HCT116 (cell line): ENCODE data around the gene OSBPL8. TPM values are rescaled to one million over a fixed set of nuclear protein-coding genes. Genes with fewer than 3 reads are reported as not detected.

Source experiments
- ATAC-seq: fragments of 200-7000 bp; cut with Tn5 transposase; 2 replicates; pipeline ENCODE4 v1.9.1; 2020; ENCODE audit warnings: mild to moderate bottlenecking, moderate library complexity
- BruUV-seq: library from RNA; stranded (reverse); fragments of 400-500 nt; replicated peaks from 2 replicates; lab custom pipeline; 2021; lab: Mats Ljungman, UMichigan
- CTCF ChIA-PET: fragments of 300-600 bp; sonication (Branson Sonifier 250); formaldehyde crosslinking; loops from one replicate; lab custom pipeline; 2021; ENCODE audit warnings: antibody characterized with exemption; lab: Charles Lee
- POLR2A ChIA-PET: fragments of 300-600, 350-600 bp; sonication (Branson Sonifier 250); formaldehyde crosslinking; loops from one replicate; lab custom pipeline; 2021; ENCODE audit warnings: antibody characterized with exemption; lab: Charles Lee
- RAD21 ChIA-PET, 2 experiments: fragments of 300-600 bp; sonication (Branson Sonifier 250); formaldehyde crosslinking; loops; one replicate each; lab custom pipeline; 2023; ENCODE audit warnings: low total read pairs in 2 of 2; ENCODE audit not compliant: uncharacterized antibody in 2 of 2, unreplicated experiment in 2 of 2, low non-redundant PET in 1 of 2; lab: Charles Lee
- DNase-seq: peaks from one replicate; pipeline ENCODE4 v3.0.0-alpha.2; 2010; ENCODE audit warnings: low read depth, low spot score
- H2AFZ ChIP-seq: fragments of 200-600 bp; shearing (Covaris generic), sonication (generic); 2 replicates; pipeline ENCODE4 v1.6.1; 2017; ENCODE audit warnings: low read depth, mixed run types, mixed read lengths, antibody characterized with exemption, low read length; ENCODE audit not compliant: poor library complexity, severe bottlenecking
- H3K27ac ChIP-seq: 2 replicates; pipeline ENCODE4 v1.5.1; 2012; ENCODE audit warnings: low read depth, low read length
- H3K27me3 ChIP-seq: fragments of 200-600 bp; sonication (generic); 2 replicates; pipeline ENCODE4 v1.6.1; 2016; ENCODE audit warnings: mixed run types, low read length, mixed read lengths; ENCODE audit not compliant: insufficient read depth
- H3K36me3 ChIP-seq, 2 experiments: fragments of 200-500 bp in 1 of 2; fragments of 200-600 bp in 1 of 2; sonication (Bioruptor generic) in 1 of 2; sonication (generic) in 1 of 2; 2 replicates each; pipeline versions ENCODE4 v1.5.1 to v1.6.1; 2014 to 2016; ENCODE audit warnings: low read length in 2 of 2, inconsistent platforms in 1 of 2, mixed read lengths in 1 of 2, mixed run types in 1 of 2; ENCODE audit not compliant: insufficient read depth in 2 of 2, control insufficient read depth in 1 of 2
- H3K4me1 ChIP-seq, 2 experiments: fragments of 200-600 bp in 1 of 2; sonication (generic) in 1 of 2; 2 replicates each; pipeline versions ENCODE4 v1.5.1 to v1.6.1; 2012 to 2017; ENCODE audit warnings: low read length in 2 of 2, inconsistent platforms in 1 of 2, mild to moderate bottlenecking in 1 of 2, mixed read lengths in 1 of 2, mixed run types in 1 of 2, moderate library complexity in 1 of 2; ENCODE audit not compliant: insufficient read depth in 2 of 2, control insufficient read depth in 1 of 2
- H3K4me2 ChIP-seq: fragments of 200-600 bp; sonication (generic); 2 replicates; pipeline ENCODE4 v1.6.1; 2017; ENCODE audit warnings: mixed run types, low read length, mixed read lengths
- H3K4me3 ChIP-seq, 2 experiments: fragments of 200-600 bp in 1 of 2; sonication (generic) in 1 of 2; replicated peaks in 1 of 2; 2 replicates each; pipeline ENCODE4 v1.5.1; 2011 to 2016; ENCODE audit warnings: low read length in 2 of 2, control low read depth in 1 of 2, low read depth in 1 of 2, mild to moderate bottlenecking in 1 of 2, mixed read lengths in 1 of 2, mixed run types in 1 of 2
- H3K79me2 ChIP-seq: fragments of 200-600 bp; sonication (generic); 2 replicates; pipeline ENCODE4 v1.6.1; 2017; ENCODE audit warnings: mild to moderate bottlenecking, mixed run types, low read length, moderate library complexity, mixed read lengths; ENCODE audit not compliant: insufficient read depth
- H3K9ac ChIP-seq: fragments of 200-600 bp; sonication (generic); 2 replicates; pipeline ENCODE4 v1.6.1; 2016; ENCODE audit warnings: low read length, mixed read lengths
- H3K9me2 ChIP-seq: fragments of 200-600 bp; sonication (generic), shearing (Covaris generic); 2 replicates; pipeline ENCODE4 v1.6.1; 2017; ENCODE audit warnings: mixed run types, mild to moderate bottlenecking, moderate library complexity; ENCODE audit not compliant: insufficient read depth
- H3K9me3 ChIP-seq, 2 experiments: fragments of 200-500 bp in 1 of 2; fragments of 200-600 bp in 1 of 2; sonication (Bioruptor generic) in 1 of 2; sonication (generic) in 1 of 2; 2 replicates each; pipeline ENCODE4 v1.6.1; 2014 to 2017; ENCODE audit warnings: low read length in 2 of 2, mixed read lengths in 2 of 2, inconsistent platforms in 1 of 2, low read depth in 1 of 2, mild to moderate bottlenecking in 1 of 2, mixed run types in 1 of 2, moderate library complexity in 1 of 2; ENCODE audit not compliant: control insufficient read depth in 1 of 2, insufficient read depth in 1 of 2
- H4K20me1 ChIP-seq: fragments of 200-600 bp; sonication (generic), shearing (Covaris generic); 2 replicates; pipeline ENCODE4 v1.6.1; 2017; ENCODE audit warnings: mixed run types, mild to moderate bottlenecking, moderate library complexity; ENCODE audit not compliant: insufficient read depth
- CBX3 ChIP-seq: IDR thresholded peaks from 2 replicates; pipeline ENCODE4 v1.6.1; 2012; ENCODE audit warnings: low read depth
- CEBPB ChIP-seq: IDR thresholded peaks from 2 replicates; pipeline ENCODE4 v1.6.1; 2012; ENCODE audit warnings: low read depth
- CTCF ChIP-seq, 3 experiments: fragments of 200-600 bp in 1 of 3; sonication (generic) in 1 of 3; IDR thresholded peaks in 2 of 3; conservative IDR thresholded peaks in 1 of 3; 2 replicates each; pipeline ENCODE4 v1.5.1; 2012 to 2017; ENCODE audit warnings: low read depth in 2 of 3, low read length in 2 of 3, antibody characterized with exemption in 1 of 3, borderline replicate concordance in 1 of 3, control low read depth in 1 of 3, mild to moderate bottlenecking in 1 of 3, mixed read lengths in 1 of 3, mixed run types in 1 of 3, moderate library complexity in 1 of 3; ENCODE audit not compliant: insufficient read depth in 1 of 3
- EZH2 ChIP-seq: fragments of 200-600 bp; sonication (generic); IDR thresholded peaks from 2 replicates; pipeline ENCODE4 v1.6.1; 2017; ENCODE audit warnings: antibody characterized with exemption, mixed run types
- FOSL1 ChIP-seq: IDR thresholded peaks from 2 replicates; pipeline ENCODE4 v1.6.1; 2012; ENCODE audit warnings: low read depth
- JUND ChIP-seq: IDR thresholded peaks from 2 replicates; pipeline ENCODE4 v1.6.1; 2012
- MAX ChIP-seq: IDR thresholded peaks from 2 replicates; pipeline ENCODE4 v1.6.1; 2012
- POLR2AphosphoS5 ChIP-seq: IDR thresholded peaks from 2 replicates; pipeline ENCODE4 v1.6.1; 2011; ENCODE audit warnings: mild to moderate bottlenecking, low read depth, low read length, moderate library complexity
- RAD21 ChIP-seq: IDR thresholded peaks from 2 replicates; pipeline ENCODE4 v1.6.1; 2012; ENCODE audit warnings: low read depth, mild to moderate bottlenecking
- SP1 ChIP-seq: IDR thresholded peaks from 2 replicates; pipeline ENCODE4 v1.6.1; 2012; ENCODE audit warnings: low read depth
- TCF7L2 ChIP-seq: IDR thresholded peaks from 2 replicates; pipeline ENCODE4 v1.7.0; 2011; ENCODE audit warnings: borderline replicate concordance, inconsistent platforms; ENCODE audit not compliant: insufficient read depth, insufficient read length; ENCODE audit errors: extremely low read depth
- YY1 ChIP-seq: IDR thresholded peaks from 2 replicates; pipeline ENCODE4 v1.6.1; 2011; ENCODE audit warnings: low read length, low read depth, moderate library complexity, mild to moderate bottlenecking; ENCODE audit not compliant: insufficient replicate concordance; ENCODE audit errors: extremely low read depth
- ZBTB33 ChIP-seq: IDR thresholded peaks from 2 replicates; pipeline ENCODE4 v1.6.1; 2011; ENCODE audit warnings: mild to moderate bottlenecking, low read length, moderate library complexity; ENCODE audit not compliant: insufficient replicate concordance; ENCODE audit errors: extremely low read depth
- intact Hi-C: fragments of 100-400 bp; cut with micrococcal nuclease; formaldehyde crosslinking; loops from 2 replicates; pipeline ENCODE4 v1.10.0; 2022
- total RNA-seq: library from RNA; stranded (reverse); gene quantifications from one replicate; pipeline ENCODE4 v1.2.1, GENCODE V29; 2021; ENCODE audit not compliant: unreplicated experiment

OSBPL8 gene
- total RNA-seq, 1 experiment from 2014 or later: 115 TPM

- POLR2A ChIA-PET: no interaction called here
- peak overlapping the region; percentile 63; the same call in 1 of the 2 replicates for H3K27ac ChIP-seq
- CTCF ChIA-PET: interaction anchor here (1.4 kb wide), 1 partner anchor 136 kb away, joined by 3 read pairs; no protein-coding TSS in a partner anchor
- peak overlapping the region; percentile 65 for H3K4me2 ChIP-seq
- no peak overlapping the region for H3K4me3 ChIP-seq
- H3K79me2 ChIP-seq: peaks cover 42% of the 10 kb centered on the region
- DNase-seq (peak; percentile 74), ATAC-seq (peak; percentile 39; the same call in 1 of the 2 replicates)
- peaks cover 42 to 61% of the 10 kb centered on the region in 2 experiments for H3K4me1 ChIP-seq
- H2AFZ ChIP-seq: no peak overlapping the region
- no peak overlapping the region for H3K9ac ChIP-seq
- TF ChIP-seq CEBPB: peak; percentile 73
- TF ChIP-seq MAX: no peak
- peak; percentile 72 for TF ChIP-seq CBX3
- TF ChIP-seq JUND: peak; percentile 65
- peak; percentile 74 for TF ChIP-seq FOSL1
- TF ChIP-seq POLR2AphosphoS5: peak; percentile 46; the same call in 1 of the 2 replicates
- TF ChIP-seq TCF7L2: no peak
- peak; percentile 64 for TF ChIP-seq SP1
- RAD21 ChIA-PET: no interaction called here
- H3K27me3 ChIP-seq: no peaks in the 10 kb centered on the region
- H3K36me3 ChIP-seq: no peaks in the 10 kb centered on the region
- intact Hi-C loops: loop anchor here (5.0 to 10.0 kb wide), 3 partner anchors 416 to 813 kb away; partner anchors contain the start of gene PHLDA1
- no peaks in the 10 kb centered on the region for H3K9me3 ChIP-seq
- H4K20me1 ChIP-seq: no peaks in the 10 kb centered on the region
- no TSS peak for BruUV-seq
- no peaks in the 10 kb centered on the region for H3K9me2 ChIP-seq
Observed at GRCh38 chr12:76450690-76451089, 108.9 kb downstream of the OSBPL8 start.

GRCh38 chr12:76449993-76450392 lies 109.6 kb downstream of the OSBPL8 start:
- BruUV-seq: no TSS peak
- peak overlapping the region; percentile 8 for H3K4me2 ChIP-seq
- no peaks in the 10 kb centered on the region for H3K9me3 ChIP-seq
- ATAC-seq (no peak), DNase-seq (no peak)
- no peak overlapping the region for H3K4me3 ChIP-seq
- H3K79me2 ChIP-seq: peaks cover 45% of the 10 kb centered on the region
- H3K4me1 ChIP-seq: peaks cover 40 to 54% of the 10 kb centered on the region in 2 experiments
- H3K9me2 ChIP-seq: no peaks in the 10 kb centered on the region
- RAD21 ChIA-PET: no interaction called here
- H3K27me3 ChIP-seq: no peaks in the 10 kb centered on the region
- POLR2A ChIA-PET: no interaction called here
- intact Hi-C loops: loop anchor here (5.0 to 10.0 kb wide), 3 partner anchors 415 to 813 kb away; partner anchors contain the start of gene PHLDA1
- CTCF ChIA-PET: interaction anchor here (1.4 kb wide), 1 partner anchor 136 kb away, joined by 3 read pairs; no protein-coding TSS in a partner anchor
- H3K36me3 ChIP-seq: no peaks in the 10 kb centered on the region
- H2AFZ ChIP-seq: no peak overlapping the region
- no peak overlapping the region for H3K9ac ChIP-seq
- H3K27ac ChIP-seq: peak overlapping the region; percentile 63; the same call in 1 of the 2 replicates
- no peaks in the 10 kb centered on the region for H4K20me1 ChIP-seq
- no peak for TF ChIP-seq RAD21
- no peak for TF ChIP-seq ZBTB33
- TF ChIP-seq YY1: no peak
- no peak for TF ChIP-seq CTCF (IDR thresholded peaks at IDR 0.05 in 2 of 3, conservative IDR thresholded peaks at IDR 0.05 in 1 of 3; ENCODE audit: borderline replicate concordance in 1 of 3, insufficient read depth in 1 of 3, low read depth in 2 of 3, low read length in 2 of 3)
- no peak for TF ChIP-seq TCF7L2
- TF ChIP-seq EZH2: no peak
